Jurkat, Clone E6-1 (cell line): ENCODE measurements around the gene CD46.

ENCODE experiments used
- DNase-seq: peaks from one replicate; pipeline ENCODE4 v3.0.0-alpha.2; 2011; ENCODE audit warnings: low read depth, low spot score
- H3K4me3 ChIP-seq: 2 replicates; pipeline ENCODE4 v1.5.1; 2011; ENCODE audit warnings: mild to moderate bottlenecking, low read length, control low read depth, moderate library complexity

The CD46 gene

GRCh38 chr1:207810606-207811295, 58.9 kb downstream of the CD46 start:
- DNase-seq = no peak
- H3K4me3 ChIP-seq = no peak overlapping the region

- H3K4me3 ChIP-seq = no peak overlapping the region
- DNase-seq = no peak
Measured at GRCh38 chr1:207811319-207811718, 59.5 kb downstream of the CD46 start.

GRCh38 chr1:207811920-207812720, 60.3 kb downstream of the CD46 start:
- H3K4me3 ChIP-seq = no peak overlapping the region
- no peak for DNase-seq

GRCh38 chr1:207812778-207813511, 61.1 kb downstream of the CD46 start:
- H3K4me3 ChIP-seq = no peak overlapping the region
- DNase-seq = no peak

GRCh38 chr1:207813512-207813881, 61.6 kb downstream of the CD46 start:
- no peak for DNase-seq
- H3K4me3 ChIP-seq = no peak overlapping the region

- no peak for DNase-seq
- H3K4me3 ChIP-seq = no peak overlapping the region
Measured at GRCh38 chr1:207813946-207814345, 62.1 kb downstream of the CD46 start.

GRCh38 chr1:207814469-207814868, 62.6 kb downstream of the CD46 start:
- no peak for DNase-seq
- no peak overlapping the region for H3K4me3 ChIP-seq

GRCh38 chr1:207815466-207815865, 63.6 kb downstream of the CD46 start:
- H3K4me3 ChIP-seq = no peak overlapping the region
- DNase-seq = no peak

- H3K4me3 ChIP-seq = no peak overlapping the region
- DNase-seq = no peak
Measured at GRCh38 chr1:207815913-207816291, 64.0 kb downstream of the CD46 start.

- no peak overlapping the region for H3K4me3 ChIP-seq
- no peak for DNase-seq
Measured at GRCh38 chr1:207817166-207817565, 65.3 kb downstream of the CD46 start.

- no peak for DNase-seq
- H3K4me3 ChIP-seq = no peak overlapping the region
Measured at GRCh38 chr1:207817778-207818751, 66.2 kb downstream of the CD46 start.

GRCh38 chr1:207818971-207819451, 67.2 kb downstream of the CD46 start:
- H3K4me3 ChIP-seq = no peak overlapping the region
- no peak for DNase-seq

- no peak overlapping the region for H3K4me3 ChIP-seq
- DNase-seq = no peak
Measured at GRCh38 chr1:207820568-207821463, 69.0 kb downstream of the CD46 start.

GRCh38 chr1:207821464-207822045, 69.7 kb downstream of the CD46 start:
- no peak overlapping the region for H3K4me3 ChIP-seq
- DNase-seq = no peak

- no peak for DNase-seq
- H3K4me3 ChIP-seq = no peak overlapping the region
Measured at GRCh38 chr1:207822124-207822601, 70.3 kb downstream of the CD46 start.

GRCh38 chr1:207822602-207823451, 71.0 kb downstream of the CD46 start:
- no peak for DNase-seq
- no peak overlapping the region for H3K4me3 ChIP-seq

- no peak overlapping the region for H3K4me3 ChIP-seq
- DNase-seq = no peak
Measured at GRCh38 chr1:207823531-207823879, 71.7 kb downstream of the CD46 start.
